OCI-LY1 (cell line): ENCODE measurements around the gene GAL3ST1.

ENCODE experiments used
- H2AFZ ChIP-seq: fragments of 200-600 bp; sonication (generic), shearing (Covaris generic); 2 replicates; pipeline ENCODE4 v1.6.0; 2014; ENCODE audit warnings: antibody characterized with exemption, mild to moderate bottlenecking, low read length
- H3F3A ChIP-seq: fragments of 200-600 bp; sonication (generic), shearing (Covaris generic); 2 replicates; pipeline ENCODE4 v1.6.0; 2014; ENCODE audit warnings: mild to moderate bottlenecking, antibody characterized with exemption, low read length, moderate library complexity; ENCODE audit not compliant: insufficient read depth
- H3K27ac ChIP-seq: fragments of 200-600 bp; sonication (generic); 2 replicates; pipeline ENCODE4 v1.5.1; 2014; ENCODE audit warnings: low read length, mixed run types, mild to moderate bottlenecking, low read depth; ENCODE audit not compliant: poor library complexity, severe bottlenecking
- H3K27me3 ChIP-seq: fragments of 200-600 bp; sonication (generic); 2 replicates; pipeline ENCODE4 v1.6.0; 2014; ENCODE audit warnings: antibody characterized with exemption, mild to moderate bottlenecking, low read length, moderate library complexity; ENCODE audit not compliant: insufficient read depth
- H3K36me3 ChIP-seq: fragments of 200-600 bp; sonication (generic); 2 replicates; pipeline ENCODE4 v1.6.1; 2014; ENCODE audit warnings: mild to moderate bottlenecking, antibody characterized with exemption, low read length, moderate library complexity, mixed read lengths; ENCODE audit not compliant: insufficient read depth
- H3K4me1 ChIP-seq: fragments of 200-600 bp; sonication (generic); 2 replicates; pipeline ENCODE4 v1.5.1; 2014; ENCODE audit warnings: mild to moderate bottlenecking, low read length, moderate library complexity; ENCODE audit not compliant: insufficient read depth, severe bottlenecking
- H3K4me2 ChIP-seq: fragments of 200-600 bp; sonication (generic), shearing (Covaris generic); 2 replicates; pipeline ENCODE4 v1.6.1; 2014; ENCODE audit warnings: low read length
- H3K4me3 ChIP-seq: fragments of 200-600 bp; sonication (generic); 2 replicates; pipeline ENCODE4 v1.5.1; 2014; ENCODE audit warnings: low read length, low read depth, mild to moderate bottlenecking, mixed read lengths; ENCODE audit not compliant: poor library complexity, severe bottlenecking
- H3K79me2 ChIP-seq: fragments of 200-600 bp; shearing (Covaris generic); 2 replicates; pipeline ENCODE4 v1.6.1; 2016; ENCODE audit warnings: mixed run types, low read length, mixed read lengths; ENCODE audit not compliant: insufficient read depth
- H3K9ac ChIP-seq: fragments of 200-600 bp; sonication (generic), shearing (Covaris generic); 2 replicates; pipeline ENCODE4 v1.6.1; 2014; ENCODE audit warnings: mild to moderate bottlenecking, low read length, mixed read lengths
- H3K9me2 ChIP-seq: fragments of 200-600 bp; sonication (generic), shearing (Covaris generic); 2 replicates; pipeline ENCODE4 v1.6.1; 2014; ENCODE audit warnings: low read depth, mild to moderate bottlenecking, low read length, mixed read lengths
- H3K9me3 ChIP-seq: fragments of 200-600 bp; shearing (Covaris generic); 2 replicates; pipeline ENCODE4 v1.6.1; 2014; ENCODE audit warnings: low read length, mixed read lengths
- H4K20me1 ChIP-seq: fragments of 200-600 bp; sonication (generic), shearing (Covaris generic); 2 replicates; pipeline ENCODE4 v1.6.0; 2016; ENCODE audit warnings: mild to moderate bottlenecking, low read length; ENCODE audit not compliant: insufficient read depth
- EZH2 ChIP-seq: fragments of 200-600 bp; sonication (generic), shearing (Covaris generic); IDR thresholded peaks from 2 replicates; pipeline ENCODE4 v1.8.0; 2017; ENCODE audit warnings: borderline replicate concordance, mixed run types, mild to moderate bottlenecking, antibody characterized with exemption, low read length, moderate library complexity, mixed read lengths
- TF ChIP-seq, protein P1 (sequence below): fragments of 200-600 bp; sonication (generic), shearing (Covaris generic); IDR thresholded peaks from 2 replicates; pipeline ENCODE4 v1.5.1; 2017; ENCODE audit warnings: mild to moderate bottlenecking, antibody characterized with exemption, low read length, moderate library complexity, mixed read lengths

GAL3ST1 gene

DNA sequence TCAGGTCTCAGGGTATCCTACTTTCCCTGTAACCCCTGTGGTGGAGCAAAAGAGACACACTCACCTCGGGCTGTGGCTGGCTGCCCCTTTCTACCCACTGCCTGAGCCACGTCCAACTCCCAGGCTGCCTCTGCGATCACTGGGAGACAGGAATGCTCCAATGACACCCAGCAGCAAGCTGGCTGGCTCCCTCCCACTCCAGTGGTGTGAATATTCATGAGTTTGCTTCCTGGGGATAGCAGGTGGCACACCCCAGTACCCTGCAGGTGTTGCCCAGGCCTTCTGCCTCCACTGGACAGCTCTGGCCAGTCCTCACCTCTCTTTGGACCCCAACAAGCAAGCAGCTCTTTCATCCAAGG, 9.7 kb downstream of the GAL3ST1 start:
- Histone ChIP-seq H4K20me1 (no peaks in the 10 kb centered on the region), H3K4me2 (no peak overlapping the region), H3K79me2 (no peaks in the 10 kb centered on the region), H3K9ac (no peak overlapping the region), H3K27me3 (0 out of 2 replicates have a peak, but pooled peaks cover 5% of the 10 kb centered on the region), H3K27ac (no peak overlapping the region), H3K4me3 (no peak overlapping the region), H3K4me1 (no peaks in the 10 kb centered on the region), H3K9me3 (no peaks in the 10 kb centered on the region), H3K9me2 (no peaks in the 10 kb centered on the region), H2AFZ (no peak overlapping the region), H3F3A (no peaks in the 10 kb centered on the region), H3K36me3 (no peaks in the 10 kb centered on the region)
- no peak for TF ChIP-seq EZH2
- TF ChIP-seq, protein P1, sequence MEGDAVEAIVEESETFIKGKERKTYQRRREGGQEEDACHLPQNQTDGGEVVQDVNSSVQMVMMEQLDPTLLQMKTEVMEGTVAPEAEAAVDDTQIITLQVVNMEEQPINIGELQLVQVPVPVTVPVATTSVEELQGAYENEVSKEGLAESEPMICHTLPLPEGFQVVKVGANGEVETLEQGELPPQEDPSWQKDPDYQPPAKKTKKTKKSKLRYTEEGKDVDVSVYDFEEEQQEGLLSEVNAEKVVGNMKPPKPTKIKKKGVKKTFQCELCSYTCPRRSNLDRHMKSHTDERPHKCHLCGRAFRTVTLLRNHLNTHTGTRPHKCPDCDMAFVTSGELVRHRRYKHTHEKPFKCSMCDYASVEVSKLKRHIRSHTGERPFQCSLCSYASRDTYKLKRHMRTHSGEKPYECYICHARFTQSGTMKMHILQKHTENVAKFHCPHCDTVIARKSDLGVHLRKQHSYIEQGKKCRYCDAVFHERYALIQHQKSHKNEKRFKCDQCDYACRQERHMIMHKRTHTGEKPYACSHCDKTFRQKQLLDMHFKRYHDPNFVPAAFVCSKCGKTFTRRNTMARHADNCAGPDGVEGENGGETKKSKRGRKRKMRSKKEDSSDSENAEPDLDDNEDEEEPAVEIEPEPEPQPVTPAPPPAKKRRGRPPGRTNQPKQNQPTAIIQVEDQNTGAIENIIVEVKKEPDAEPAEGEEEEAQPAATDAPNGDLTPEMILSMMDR, result no peak

DNA sequence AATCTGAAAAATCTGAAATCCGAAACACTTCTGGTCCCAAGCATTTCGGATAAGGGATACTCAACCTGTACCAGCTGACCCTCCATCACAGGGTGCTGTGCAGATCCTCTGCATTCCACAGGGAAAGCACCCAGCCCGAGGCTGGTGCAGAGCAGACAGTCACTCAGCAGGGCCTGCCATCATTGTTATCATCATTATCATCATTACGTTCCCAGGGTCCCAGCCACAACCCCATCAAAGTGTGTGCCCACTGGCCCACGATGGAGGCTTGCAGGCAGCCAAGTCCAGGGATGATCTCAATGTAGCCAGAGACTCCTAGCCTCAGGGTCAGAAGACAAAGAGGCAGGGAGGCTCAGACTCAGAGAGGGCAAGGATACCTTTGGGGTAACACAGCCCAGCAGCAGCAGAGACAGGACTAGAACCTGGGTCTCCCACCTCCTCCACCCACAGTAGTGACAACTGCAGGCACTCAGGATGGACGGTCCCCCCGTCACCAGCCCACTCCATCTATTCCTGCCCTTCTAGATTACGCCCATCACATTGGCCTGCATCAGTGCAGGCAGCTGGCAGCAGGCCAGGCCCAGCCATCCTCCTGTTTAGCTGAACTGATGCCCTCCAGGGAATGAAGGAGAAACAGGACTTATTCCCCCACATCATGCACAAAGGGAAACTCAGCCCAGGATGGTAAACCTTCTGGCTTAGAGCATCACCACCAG, 10.3 kb downstream of the GAL3ST1 start:
- Histone ChIP-seq H3K9me2 (no peaks in the 10 kb centered on the region), H4K20me1 (no peaks in the 10 kb centered on the region), H3K4me3 (no peak overlapping the region), H3K27me3 (0 out of 2 replicates have a peak, but pooled peaks cover 5% of the 10 kb centered on the region), H3K4me2 (no peak overlapping the region), H3K79me2 (no peaks in the 10 kb centered on the region), H3K4me1 (no peaks in the 10 kb centered on the region), H3K27ac (no peak overlapping the region), H2AFZ (no peak overlapping the region), H3K9me3 (no peaks in the 10 kb centered on the region), H3F3A (no peaks in the 10 kb centered on the region), H3K36me3 (no peaks in the 10 kb centered on the region), H3K9ac (no peak overlapping the region)
- TF ChIP-seq EZH2, result no peak
- TF ChIP-seq, protein P1, result no peak

GRCh38 chr22:30562366-30562765, 12.1 kb downstream of the GAL3ST1 start:
- Histone ChIP-seq H3K27me3 (no peaks in the 10 kb centered on the region), H3K4me2 (no peak overlapping the region), H3K36me3 (no peaks in the 10 kb centered on the region)

More at GRCh38 chr22:30562366-30562765, 12.1 kb downstream of the GAL3ST1 start:
- H3K79me2 ChIP-seq, result no peaks in the 10 kb centered on the region
- no peak overlapping the region for H2AFZ ChIP-seq
- no peaks in the 10 kb centered on the region for H3K4me1 ChIP-seq
- no peaks in the 10 kb centered on the region for H3K9me3 ChIP-seq
- no peak for TF ChIP-seq EZH2
- TF ChIP-seq, protein P1, result no peak
- H3K4me3 ChIP-seq, result no peak overlapping the region
- H3K9me2 ChIP-seq, result no peaks in the 10 kb centered on the region
- H3F3A ChIP-seq, result no peaks in the 10 kb centered on the region
- H3K9ac ChIP-seq, result no peak overlapping the region
- no peaks in the 10 kb centered on the region for H4K20me1 ChIP-seq
- no peak overlapping the region for H3K27ac ChIP-seq
